CD14-positive monocyte (primary cell): ENCODE results near the gene CTNNAL1. TPM values are rescaled to one million over a fixed set of nuclear protein-coding genes. Genes with fewer than 3 reads are reported as not detected.
A peak's percentile ranks its signal among the peaks of the same experiment; 100 is the strongest.

Source experiments
- DNase-seq, 3 donors: peaks; one replicate each; pipeline ENCODE4 v3.0.0-alpha.2; 2011 to 2022
- H2AFZ ChIP-seq: 2 replicates; pipeline ENCODE4 v1.6.0; 2012; ENCODE audit warnings: mild to moderate bottlenecking, low read depth, low read length, inconsistent platforms; ENCODE audit not compliant: insufficient read depth, poor library complexity, severe bottlenecking
- H3K27ac ChIP-seq, 2 donors: 1 replicate in 1 of 2; 2 replicates in 1 of 2; pipeline ENCODE4 v1.5.1; 2012 to 2013; ENCODE audit warnings: low read length in 2 of 2, control low read depth in 1 of 2, inconsistent platforms in 1 of 2, low read depth in 1 of 2, mild to moderate bottlenecking in 1 of 2
- H3K27me3 ChIP-seq, 2 donors: one replicate each; pipeline versions ENCODE4 v1.6.0 to v1.6.1; 2011 to 2013; ENCODE audit warnings: low read length in 2 of 2; ENCODE audit not compliant: control insufficient read depth in 2 of 2, insufficient read depth in 2 of 2
- H3K36me3 ChIP-seq, 2 donors: replicated peaks in 1 of 2; 1 replicate in 1 of 2; 2 replicates in 1 of 2; pipeline versions ENCODE4 v1.5.1 to v1.6.1; 2012 to 2013; ENCODE audit warnings: low read length in 2 of 2, control low read depth in 1 of 2, inconsistent platforms in 1 of 2, mild to moderate bottlenecking in 1 of 2; ENCODE audit not compliant: insufficient read depth in 2 of 2, control insufficient read depth in 1 of 2
- H3K4me1 ChIP-seq, 2 donors: 1 replicate in 1 of 2; 2 replicates in 1 of 2; pipeline versions ENCODE4 v1.5.1 to v1.6.1; 2012 to 2013; ENCODE audit warnings: low read length in 2 of 2, control low read depth in 1 of 2, inconsistent platforms in 1 of 2, mild to moderate bottlenecking in 1 of 2, moderate library complexity in 1 of 2; ENCODE audit not compliant: insufficient read depth in 2 of 2, control insufficient read depth in 1 of 2
- H3K4me2 ChIP-seq: replicated peaks from 2 replicates; pipeline ENCODE3; 2012; ENCODE audit warnings: low read length, moderate library complexity, mild to moderate bottlenecking; ENCODE audit not compliant: poor library complexity, severe bottlenecking; ENCODE audit errors: extremely low read depth
- H3K4me3 ChIP-seq, 3 experiments: fragments of 200-600 bp in 1 of 3; sonication (generic) in 1 of 3; replicated peaks in 1 of 3; 1 replicate in 2 of 3; 2 replicates in 1 of 3; pipeline ENCODE4 v1.5.1; 2011 to 2013; ENCODE audit warnings: low read length in 3 of 3, mild to moderate bottlenecking in 3 of 3, control low read depth in 2 of 3, low read depth in 2 of 3, inconsistent platforms in 1 of 3, moderate library complexity in 1 of 3
- H3K79me2 ChIP-seq: 2 replicates; pipeline ENCODE4 v1.6.0; 2012; ENCODE audit warnings: mild to moderate bottlenecking, control low read depth, inconsistent platforms, low read length, moderate library complexity; ENCODE audit not compliant: insufficient read depth
- H3K9ac ChIP-seq: 2 replicates; pipeline ENCODE4 v1.6.0; 2017; ENCODE audit warnings: low read length, mild to moderate bottlenecking; ENCODE audit not compliant: insufficient read depth, poor library complexity, severe bottlenecking
- H3K9me3 ChIP-seq, 2 donors: replicated peaks in 1 of 2; 1 replicate in 1 of 2; 2 replicates in 1 of 2; pipeline versions ENCODE4 v1.5.1 to v1.6.1; 2012 to 2013; ENCODE audit warnings: low read length in 2 of 2, control low read depth in 1 of 2; ENCODE audit not compliant: control insufficient read depth in 1 of 2, insufficient read depth in 1 of 2
- H4K20me1 ChIP-seq: 2 replicates; pipeline ENCODE4 v1.6.0; 2012; ENCODE audit warnings: mild to moderate bottlenecking, low read length, control low read depth, moderate library complexity; ENCODE audit not compliant: insufficient read depth
- H3K27ac Mint-ChIP-seq, 7 donors: one replicate each; pipeline ENCODE4 v1.8.0; 2020; ENCODE audit warnings: mild to moderate bottlenecking in 7 of 7, mixed read lengths in 7 of 7, moderate library complexity in 6 of 7, inconsistent platforms in 2 of 7
- H3K27me3 Mint-ChIP-seq, 3 donors: one replicate each; pipeline ENCODE4 v1.8.0; 2021 to 2022; ENCODE audit warnings: low read depth in 3 of 3, mild to moderate bottlenecking in 3 of 3, mixed read lengths in 3 of 3, moderate library complexity in 3 of 3, inconsistent platforms in 1 of 3
- H3K36me3 Mint-ChIP-seq, 2 donors: one replicate each; pipeline ENCODE4 v1.8.0; 2020; ENCODE audit warnings: mixed read lengths in 2 of 2, inconsistent platforms in 1 of 2, mild to moderate bottlenecking in 1 of 2
- H3K4me1 Mint-ChIP-seq: one replicate; pipeline ENCODE4 v1.8.0; 2020; ENCODE audit warnings: mild to moderate bottlenecking, mixed read lengths
- H3K4me3 Mint-ChIP-seq, 2 donors: one replicate each; pipeline ENCODE4 v1.8.0; 2020; ENCODE audit warnings: mild to moderate bottlenecking in 2 of 2, mixed read lengths in 2 of 2, moderate library complexity in 1 of 2
- H3K9me3 Mint-ChIP-seq, 7 donors: one replicate each; pipeline ENCODE4 v1.8.0; 2020 to 2022; ENCODE audit warnings: mixed read lengths in 7 of 7, mild to moderate bottlenecking in 6 of 7, moderate library complexity in 6 of 7, inconsistent platforms in 2 of 7
- WGBS: methylation state at CpG from one replicate; pipeline ENCODE4 v1.1.5; 2013; ENCODE audit warnings: missing lambda C conversion rate; ENCODE audit not compliant: insufficient coverage; 5-methylcytosine and 5-hydroxymethylcytosine counted together
- intact Hi-C, 2 donors: fragments of 100-400 bp; cut with micrococcal nuclease; formaldehyde crosslinking; loops; one replicate each; pipeline versions ENCODE4 v1.15.0 to v1.15.1; 2023
- polyA plus RNA-seq, 3 donors: library from polyadenylated mRNA; depleted of rRNA in 1 of 3; unstranded in 2 of 3; stranded (reverse) in 1 of 3; fragments of 300-500 nt in 2 of 3; fragments of >200 nt in 1 of 3; fragmentation: Illumina TruSeq in 2 of 3; gene quantifications; 1 replicate in 2 of 3; 2 replicates in 1 of 3; pipeline ENCODE4 v1.2.3, GENCODE V29; 2012 to 2021
- TF ChIP-seq, protein P1 (sequence below): fragments of 200-600 bp; IDR thresholded peaks from one replicate; pipeline ENCODE4 v1.8.0; 2022; ENCODE audit warnings: antibody characterized with exemption, mild to moderate bottlenecking

The CTNNAL1 gene
- polyA plus RNA-seq, 3 donors: 0.10 to 0.39 (median 0.25) TPM

DNA sequence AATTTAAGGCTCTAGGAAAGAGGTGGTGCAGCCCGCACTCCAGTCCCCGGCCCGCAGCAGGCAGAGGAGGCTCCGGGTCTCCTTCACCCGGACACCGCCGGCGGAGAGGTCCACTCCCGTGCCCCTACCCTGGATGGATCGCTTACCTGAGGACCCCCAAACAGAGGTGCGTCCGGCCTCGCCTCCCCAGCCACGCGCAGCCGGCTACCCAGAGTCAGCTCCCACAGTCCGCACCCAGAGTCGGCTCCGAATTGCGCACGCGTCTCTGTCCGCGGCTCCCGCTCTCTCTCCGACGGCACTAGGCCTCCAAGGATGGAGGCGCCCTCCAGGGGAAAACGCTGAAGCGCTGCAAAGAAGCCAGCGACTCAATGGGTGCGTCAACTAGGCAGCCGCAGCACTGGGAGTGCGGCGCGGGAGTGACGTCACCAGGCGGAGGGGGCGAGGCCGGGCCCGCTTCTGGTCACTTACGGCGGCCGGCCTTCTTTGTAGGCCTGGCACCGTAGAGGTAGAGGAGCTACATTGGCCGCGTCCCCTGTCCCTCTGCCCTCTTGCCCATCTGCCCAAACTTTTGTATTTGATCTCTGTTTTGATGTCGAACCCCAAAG lies 79.5 kb downstream of the CTNNAL1 start, which contains the start of gene ELP1:
Gene ELP1 (minus strand): TSS at position 407 of the 605 bp plus-strand sequence. CDS start 2,978 bp downstream, outside the sequence.
- Histone ChIP-seq H3K27ac (peak within 1 kb of the TSS; percentile 86 to 93), H4K20me1 (no peaks in the 10 kb centered on the region), H3K4me3 (peak within 1 kb of the TSS; percentile 69 to 96 (median 88)), H2AFZ (peak within 1 kb of the TSS; percentile 98), H3K36me3 (peaks cover 7 to 33% of the 10 kb centered on the region in 2 donors), H3K9me3 (no peaks in the 10 kb centered on the region), H3K4me2 (peak within 1 kb of the TSS; percentile 95), H3K27me3 (no peaks in the 10 kb centered on the region), H3K4me1 (peaks cover 19 to 25% of the 10 kb centered on the region in 2 donors), H3K79me2 (peaks cover 44% of the 10 kb centered on the region), H3K9ac (peak within 1 kb of the TSS; percentile 84)
- Mint-ChIP-seq H3K4me3 (peak within 1 kb of the TSS; percentile 97 to 98), H3K27me3 (peaks cover 0 to 1% (median 0%) of the 10 kb centered on the region in 3 donors), H3K36me3 (peaks cover 24 to 36% of the 10 kb centered on the region in 2 donors), H3K4me1 (peaks cover 19% of the 10 kb centered on the region), H3K27ac (peak within 1 kb of the TSS; percentile 91 to 97 (median 96)), H3K9me3 (no peaks in the 10 kb centered on the region)
- 0% methylated on average over 45 of the region's 48 CpGs for whole genome bisulfite sequencing
- peak; percentile 92 to 93 (median 93) for DNase-seq
- TF ChIP-seq, protein P1, sequence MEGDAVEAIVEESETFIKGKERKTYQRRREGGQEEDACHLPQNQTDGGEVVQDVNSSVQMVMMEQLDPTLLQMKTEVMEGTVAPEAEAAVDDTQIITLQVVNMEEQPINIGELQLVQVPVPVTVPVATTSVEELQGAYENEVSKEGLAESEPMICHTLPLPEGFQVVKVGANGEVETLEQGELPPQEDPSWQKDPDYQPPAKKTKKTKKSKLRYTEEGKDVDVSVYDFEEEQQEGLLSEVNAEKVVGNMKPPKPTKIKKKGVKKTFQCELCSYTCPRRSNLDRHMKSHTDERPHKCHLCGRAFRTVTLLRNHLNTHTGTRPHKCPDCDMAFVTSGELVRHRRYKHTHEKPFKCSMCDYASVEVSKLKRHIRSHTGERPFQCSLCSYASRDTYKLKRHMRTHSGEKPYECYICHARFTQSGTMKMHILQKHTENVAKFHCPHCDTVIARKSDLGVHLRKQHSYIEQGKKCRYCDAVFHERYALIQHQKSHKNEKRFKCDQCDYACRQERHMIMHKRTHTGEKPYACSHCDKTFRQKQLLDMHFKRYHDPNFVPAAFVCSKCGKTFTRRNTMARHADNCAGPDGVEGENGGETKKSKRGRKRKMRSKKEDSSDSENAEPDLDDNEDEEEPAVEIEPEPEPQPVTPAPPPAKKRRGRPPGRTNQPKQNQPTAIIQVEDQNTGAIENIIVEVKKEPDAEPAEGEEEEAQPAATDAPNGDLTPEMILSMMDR: peak; percentile 32
- intact Hi-C loops: loop anchor here in 1 of 2 donors (5.0 to 10.0 kb wide), 2 partner anchors 78 to 191 kb away; partner anchors contain the start of gene CTNNAL1

DNA sequence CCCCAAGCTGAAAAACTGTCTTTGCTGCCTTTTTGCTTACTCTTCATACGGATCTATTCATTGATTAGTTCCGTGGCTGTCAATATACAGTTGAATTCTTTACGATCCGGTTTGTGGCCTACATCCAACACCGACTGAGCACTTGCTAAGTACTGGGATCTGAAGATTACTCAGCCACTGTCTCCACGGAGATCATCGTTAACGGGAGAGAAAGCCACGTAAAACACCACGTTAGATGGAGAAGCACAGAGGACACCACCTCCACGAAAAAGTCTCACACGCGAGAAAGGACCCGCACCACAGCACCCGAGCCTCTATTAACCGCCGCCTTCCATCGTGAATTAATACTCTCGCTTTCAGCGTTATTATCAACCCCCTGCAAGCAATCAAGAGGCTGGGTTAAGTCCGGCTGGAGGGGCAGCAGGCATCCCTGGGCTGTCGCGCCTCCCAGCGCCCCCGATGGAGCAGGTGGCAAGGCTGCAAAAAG lies 80.0 kb downstream of the CTNNAL1 start:
- TF ChIP-seq, protein P1: no peak

More for the DNA sequence above, 80.0 kb downstream of the CTNNAL1 start:
- intact Hi-C loops: loop anchor here in 1 of 2 donors (5.0 to 10.0 kb wide), 2 partner anchors 79 to 192 kb away; partner anchors contain the start of gene CTNNAL1
- DNase-seq: peak in 1 of 3 donors; percentile 7
- Mint-ChIP-seq H3K4me1 (peaks cover 19% of the 10 kb centered on the region), H3K4me3 (peak overlapping the region; percentile 97 to 98), H3K9me3 (no peaks in the 10 kb centered on the region), H3K36me3 (peaks cover 26 to 39% of the 10 kb centered on the region in 2 donors), H3K27me3 (peaks cover 0 to 1% (median 0%) of the 10 kb centered on the region in 3 donors), H3K27ac (peak overlapping the region; percentile 91 to 97 (median 96))
- Histone ChIP-seq H3K9me3 (no peaks in the 10 kb centered on the region), H3K4me3 (peak overlapping the region; percentile 69 to 96 (median 88)), H3K27me3 (no peaks in the 10 kb centered on the region), H3K9ac (peak overlapping the region; percentile 84), H4K20me1 (no peaks in the 10 kb centered on the region), H3K36me3 (peaks cover 11 to 33% of the 10 kb centered on the region in 2 donors), H2AFZ (peak overlapping the region; percentile 98), H3K4me2 (peak overlapping the region; percentile 95), H3K79me2 (peaks cover 44% of the 10 kb centered on the region), H3K4me1 (peaks cover 19 to 25% of the 10 kb centered on the region in 2 donors), H3K27ac (peak overlapping the region; percentile 86 to 93)
- WGBS: 2% methylated on average over 25 of the region's 25 CpGs
